ENCODE measurements around the gene VTI1A. TPM values are rescaled to one million over a fixed set of nuclear protein-coding genes. Genes with fewer than 3 reads are reported as not detected.

VTI1A gene
- total RNA-seq, 1 donor from 2014 or later, result 20.5 TPM

DNA sequence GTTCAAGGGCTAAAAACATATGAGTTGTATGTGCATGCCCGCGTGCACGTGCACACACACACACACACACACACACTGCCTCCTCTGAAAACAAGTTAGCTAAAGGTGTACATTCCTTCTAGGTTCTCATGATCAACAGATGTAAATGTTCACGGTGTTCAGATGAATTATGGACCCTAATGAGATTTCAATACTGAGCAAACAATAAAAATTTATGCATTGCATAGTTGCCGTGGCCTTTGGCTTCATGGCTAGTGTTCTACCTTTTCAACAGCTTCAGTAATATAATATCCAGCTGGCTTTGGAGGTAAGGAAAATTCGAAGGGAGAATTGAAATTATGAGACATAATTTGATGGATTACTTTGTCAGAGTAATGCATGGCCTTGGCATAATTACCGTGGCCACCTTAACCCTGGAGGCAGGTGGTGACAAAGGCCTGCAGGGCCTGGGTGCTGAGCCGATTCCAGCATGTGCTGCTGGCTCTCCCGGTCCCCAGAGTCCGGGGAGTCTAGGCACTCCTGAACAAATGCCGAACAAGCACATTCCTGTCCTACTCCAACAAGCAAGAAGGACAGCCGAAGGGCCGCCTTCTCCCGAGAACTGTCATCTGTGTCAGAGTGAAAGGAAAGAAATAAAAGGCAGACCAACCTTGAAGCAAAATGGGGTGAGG is 336.5 kb downstream of the VTI1A start:
- DNase-seq (ENCODE audit: low spot score), result no peak
- intact Hi-C loops (cut with DNase I), result no loop called here

DNA sequence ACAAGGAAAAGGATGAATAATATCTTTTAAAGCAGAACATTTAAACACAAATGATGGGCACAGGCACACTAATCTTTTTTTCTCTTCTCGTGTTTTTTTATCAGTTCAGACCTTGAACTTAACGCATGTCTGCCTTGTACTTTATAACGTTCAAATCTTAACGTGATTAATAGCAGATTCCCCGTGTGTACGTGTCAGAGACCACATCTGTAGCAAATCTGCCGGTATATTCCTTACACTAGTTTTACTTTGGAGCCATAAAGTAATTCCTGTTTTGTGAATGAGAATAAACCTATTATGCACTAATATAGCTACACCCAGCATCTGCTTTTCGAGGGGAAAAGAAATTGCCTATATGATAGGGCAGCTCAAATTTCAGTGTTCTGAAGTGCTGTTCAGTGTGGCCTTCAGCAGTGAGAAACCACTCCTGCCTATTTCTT is 337.0 kb downstream of the VTI1A start:
- intact Hi-C loops (cut with DNase I), result no loop called here
- no peak for DNase-seq (ENCODE audit: low spot score)

DNA sequence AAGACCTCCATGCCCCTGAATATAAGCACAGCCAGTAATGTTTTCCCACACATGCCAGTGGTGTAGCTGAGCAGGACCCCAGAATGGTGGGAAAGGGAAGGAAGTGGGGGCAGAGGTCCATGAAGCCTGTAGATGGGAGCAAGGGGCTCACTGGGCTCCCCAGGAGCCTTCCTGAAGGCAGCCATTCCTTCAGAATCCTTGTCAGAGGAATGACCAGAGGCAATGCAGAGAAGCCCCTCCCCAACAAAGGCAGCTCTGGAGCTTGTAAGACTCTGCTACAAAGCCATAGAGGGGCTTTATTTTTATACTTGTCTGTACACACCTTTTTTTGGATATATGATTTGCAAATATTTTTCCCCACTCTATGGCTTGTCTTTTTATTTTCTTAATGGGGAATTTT is 338.1 kb downstream of the VTI1A start:
- intact Hi-C loops (cut with DNase I), result no loop called here
- no peak for DNase-seq (ENCODE audit: low spot score)

DNA sequence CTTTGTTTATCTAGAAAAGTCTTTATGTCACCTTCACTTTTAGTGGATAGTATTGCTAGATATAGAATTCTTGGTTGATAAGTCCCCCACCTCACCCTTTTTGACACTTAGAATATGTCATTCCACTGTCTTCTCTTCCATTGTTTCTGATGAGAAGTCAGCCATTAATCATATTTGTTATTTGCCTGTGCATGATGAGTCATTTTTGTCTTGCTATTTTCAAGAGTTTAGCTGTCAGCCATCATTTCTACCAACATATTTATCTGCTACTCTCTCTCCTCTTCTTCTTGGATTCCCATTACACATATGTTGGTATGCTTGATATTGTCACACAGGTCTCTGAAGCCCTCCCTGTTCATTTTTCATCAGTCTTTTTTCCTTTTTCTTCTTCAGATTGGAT is 342.2 kb downstream of the VTI1A start:
- intact Hi-C loops (cut with DNase I), result no loop called here

DNA sequence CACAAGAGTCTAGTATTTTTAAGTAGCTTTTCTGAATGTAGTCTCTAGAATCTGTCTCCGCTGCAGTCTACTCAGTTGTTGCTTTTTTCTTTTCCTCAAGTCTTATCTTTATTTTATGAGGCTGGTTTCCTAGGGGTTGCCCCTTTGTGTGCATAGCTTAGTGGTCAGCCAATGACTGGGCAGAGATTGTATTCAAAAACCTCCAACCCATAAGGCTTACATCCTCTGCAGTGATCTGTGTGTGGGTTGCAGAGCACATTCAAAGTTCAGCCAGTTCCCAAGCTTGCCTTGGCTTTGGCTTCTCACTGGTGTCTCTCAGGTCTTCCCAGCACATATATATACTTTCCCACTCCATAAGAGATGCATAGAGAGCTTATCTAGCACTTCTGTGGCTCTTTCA is 343.0 kb downstream of the VTI1A start:
- DNase-seq (ENCODE audit: low spot score), result no peak
- intact Hi-C loops (cut with DNase I), result no loop called here

More for the DNA sequence above, 342.2 kb downstream of the VTI1A start:
- DNase-seq (ENCODE audit: low spot score), result no peak

DNA sequence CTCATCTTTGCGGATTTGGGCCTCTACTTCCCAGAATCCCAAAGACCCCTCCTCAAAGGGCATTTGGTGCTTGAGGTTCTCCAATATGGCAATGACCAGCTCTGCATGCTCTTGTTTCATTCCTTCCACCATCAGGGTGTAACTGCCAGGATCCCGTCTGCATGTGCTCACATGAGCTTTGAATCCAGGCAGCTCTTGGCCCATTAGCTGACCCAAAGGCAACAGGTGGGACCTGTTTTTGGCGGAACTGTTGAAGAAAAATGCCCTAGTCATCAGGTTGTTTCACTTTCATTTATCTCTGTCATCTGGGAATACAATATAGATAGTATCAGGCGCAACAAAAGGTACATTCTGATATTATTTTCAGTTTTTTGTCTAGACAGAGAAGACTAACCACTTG is 343.9 kb downstream of the VTI1A start:
- DNase-seq (ENCODE audit: low spot score), result no peak
- intact Hi-C loops (cut with DNase I), result no loop called here

DNA sequence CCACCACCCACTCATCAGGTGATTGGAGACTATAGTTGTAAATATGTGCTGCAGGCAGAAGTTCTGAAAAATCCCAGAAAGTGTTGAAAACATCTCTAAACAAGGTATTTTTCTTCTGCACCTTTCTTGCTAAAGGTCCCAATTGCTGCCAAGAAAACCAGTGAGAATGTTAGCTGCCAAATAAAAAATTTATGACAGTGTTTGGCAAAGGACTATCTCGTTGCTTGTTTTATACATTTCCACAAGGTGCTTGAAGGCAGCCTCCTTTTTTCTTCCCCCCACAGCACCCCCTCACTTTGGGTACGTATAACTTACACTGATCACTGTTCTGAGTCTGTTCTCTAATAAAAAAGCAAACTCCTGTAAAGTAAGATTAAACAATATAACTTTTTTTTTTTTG is 344.4 kb downstream of the VTI1A start:
- intact Hi-C loops (cut with DNase I), result no loop called here

DNA sequence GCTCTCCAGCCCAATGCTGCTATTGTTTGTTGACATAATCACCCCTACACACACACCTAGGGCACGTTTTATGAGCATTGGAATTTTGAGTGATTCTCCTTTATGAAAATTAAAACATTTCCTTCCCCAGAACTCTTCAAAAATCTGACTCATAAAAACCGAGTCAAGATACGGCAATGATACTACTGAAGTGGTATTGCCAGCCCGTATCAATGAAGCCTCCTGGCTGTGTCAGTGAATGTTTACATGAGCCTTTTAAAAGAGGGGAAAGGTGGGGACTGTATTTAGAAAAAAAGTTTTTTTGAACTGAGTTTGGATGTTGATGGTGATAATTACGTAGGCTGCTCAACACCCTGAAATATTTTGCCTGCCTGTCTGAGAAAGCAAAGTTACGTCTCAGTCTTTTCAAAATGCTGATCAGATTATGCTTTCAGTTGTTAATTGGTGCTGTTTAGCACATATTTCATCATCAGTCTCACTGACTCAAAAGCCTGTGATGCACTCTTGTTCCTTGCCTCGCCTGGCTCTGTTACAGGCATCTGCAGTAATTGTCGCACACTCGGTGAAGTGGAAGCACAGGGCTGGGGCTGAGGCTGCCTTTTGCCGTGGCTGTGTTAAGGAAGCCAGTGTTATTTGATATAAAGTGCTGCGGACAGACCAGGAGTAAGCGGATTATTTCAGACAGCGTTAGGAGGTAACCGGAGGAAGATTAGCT is 345.6 kb downstream of the VTI1A start:
- intact Hi-C loops (cut with DNase I), result no loop called here
- no peak for DNase-seq (ENCODE audit: low spot score)

More for the DNA sequence above, 344.4 kb downstream of the VTI1A start:
- no peak for DNase-seq (ENCODE audit: low spot score)

DNA sequence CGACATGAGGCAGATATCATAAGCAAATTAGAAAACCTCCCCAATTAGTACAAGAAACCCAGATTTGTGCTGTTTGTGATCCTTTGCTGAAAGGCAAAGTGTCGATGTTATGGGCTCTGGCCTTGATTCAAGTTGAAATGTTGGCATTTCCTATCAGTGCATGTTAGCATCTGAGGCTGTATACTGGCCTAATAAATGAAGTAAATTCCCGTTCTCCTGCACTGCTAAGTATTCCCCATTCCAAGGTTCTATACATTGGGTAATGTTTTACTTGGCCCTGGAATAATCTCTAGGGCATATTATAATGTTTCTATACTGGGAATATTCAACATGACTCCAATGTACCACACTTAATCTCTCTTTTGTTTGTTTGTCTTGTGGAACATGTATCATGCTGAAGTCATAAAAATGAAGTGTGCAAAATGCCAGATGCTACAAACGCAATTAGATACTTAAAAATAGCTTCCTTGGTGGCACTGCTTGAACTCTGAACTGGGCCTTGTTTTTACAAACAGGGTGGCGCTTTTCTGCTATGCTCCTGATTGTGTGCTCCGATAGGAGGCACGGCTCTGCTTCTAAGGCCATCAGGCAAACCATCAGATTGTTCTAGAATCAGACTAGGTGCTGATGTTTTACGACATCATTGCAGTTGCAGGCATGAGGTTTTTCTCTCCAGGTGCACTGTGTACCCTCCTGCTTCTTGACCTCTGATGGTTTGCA is 346.3 kb downstream of the VTI1A start:
- intact Hi-C loops (cut with DNase I), result no loop called here
- DNase-seq (ENCODE audit: low spot score), result no peak

DNA sequence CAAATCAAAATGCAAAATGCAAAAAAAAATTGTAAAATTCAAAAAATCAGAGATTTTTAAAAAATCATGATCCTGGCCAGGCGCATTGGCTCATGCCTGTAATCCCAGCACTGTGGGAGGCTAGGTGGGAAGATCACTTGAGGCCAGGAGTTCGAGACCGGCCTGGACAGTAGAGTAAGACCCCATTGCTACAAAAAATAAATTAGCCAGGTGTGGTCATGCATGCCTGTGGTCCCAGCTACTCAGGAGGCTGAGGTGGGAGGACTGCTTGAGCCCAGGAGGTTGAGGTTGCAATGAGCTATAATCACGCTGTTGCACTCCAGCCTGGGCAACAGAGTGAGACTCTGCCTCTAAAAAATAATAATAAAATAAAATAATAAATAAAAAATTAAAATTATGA is 347.2 kb downstream of the VTI1A start:
- intact Hi-C loops (cut with DNase I), result no loop called here
- DNase-seq (ENCODE audit: low spot score), result no peak

DNA sequence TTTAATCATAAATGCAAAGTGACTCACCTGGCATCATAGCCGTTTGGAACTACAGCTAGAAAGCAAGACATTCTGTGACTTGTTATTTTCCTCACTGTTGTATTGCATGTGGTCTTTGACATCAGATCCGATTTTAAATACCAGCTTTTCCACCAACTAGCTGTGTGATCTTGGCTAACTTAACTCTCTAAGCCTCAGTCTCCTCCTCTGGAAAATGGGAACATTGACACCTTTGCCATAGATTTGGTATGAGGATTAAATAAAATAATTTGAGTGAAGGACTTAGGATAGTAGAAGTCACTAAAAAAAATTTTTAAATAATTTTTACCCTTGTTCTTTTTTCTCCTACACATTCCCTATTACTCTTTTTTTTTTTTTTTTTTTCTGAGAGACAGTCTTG is 348.1 kb downstream of the VTI1A start:
- DNase-seq (ENCODE audit: low spot score), result no peak
- intact Hi-C loops (cut with DNase I), result no loop called here

DNA sequence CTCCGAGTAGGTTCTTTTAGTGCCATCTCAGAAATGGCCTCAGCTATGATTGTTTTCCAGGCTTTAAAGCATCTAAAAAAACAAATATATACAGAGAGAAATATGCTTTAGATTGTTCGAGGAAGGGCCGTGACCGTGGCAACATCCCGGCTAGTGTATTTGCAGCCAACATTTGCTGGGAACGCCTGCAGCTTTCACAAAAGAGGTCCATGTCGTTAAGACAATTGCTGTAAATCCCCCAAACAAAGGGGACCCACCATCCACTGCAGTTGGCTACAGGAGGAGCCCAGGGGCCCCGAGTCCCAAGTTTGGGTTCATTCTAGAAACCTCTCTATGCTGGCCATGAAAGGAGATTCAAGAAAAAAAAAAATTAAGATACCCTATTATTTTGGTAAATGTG is 350.2 kb downstream of the VTI1A start:
- intact Hi-C loops (cut with DNase I), result no loop called here
- no peak for DNase-seq (ENCODE audit: low spot score)

DNA sequence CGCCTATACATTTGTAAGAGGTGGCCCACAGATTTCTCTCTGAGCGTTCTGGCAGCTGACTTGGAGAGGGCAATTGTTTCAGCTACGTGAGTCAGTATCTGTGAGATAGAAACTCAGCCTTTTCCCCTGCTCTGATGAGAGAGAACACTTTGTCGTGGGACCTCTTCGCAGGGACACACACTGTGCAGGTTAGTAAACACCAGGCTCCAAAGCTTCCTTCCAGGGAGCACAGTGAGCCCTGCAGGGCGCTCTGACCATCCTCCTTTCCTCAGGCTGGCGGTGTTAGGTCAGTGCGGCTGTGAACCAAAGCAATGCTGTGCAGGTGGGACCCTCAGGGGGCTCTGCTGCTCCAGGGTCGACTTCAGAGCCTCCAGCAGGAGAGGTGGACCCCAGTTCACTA is 350.8 kb downstream of the VTI1A start:
- no peak for DNase-seq (ENCODE audit: low spot score)
- intact Hi-C loops (cut with DNase I), result no loop called here

DNA sequence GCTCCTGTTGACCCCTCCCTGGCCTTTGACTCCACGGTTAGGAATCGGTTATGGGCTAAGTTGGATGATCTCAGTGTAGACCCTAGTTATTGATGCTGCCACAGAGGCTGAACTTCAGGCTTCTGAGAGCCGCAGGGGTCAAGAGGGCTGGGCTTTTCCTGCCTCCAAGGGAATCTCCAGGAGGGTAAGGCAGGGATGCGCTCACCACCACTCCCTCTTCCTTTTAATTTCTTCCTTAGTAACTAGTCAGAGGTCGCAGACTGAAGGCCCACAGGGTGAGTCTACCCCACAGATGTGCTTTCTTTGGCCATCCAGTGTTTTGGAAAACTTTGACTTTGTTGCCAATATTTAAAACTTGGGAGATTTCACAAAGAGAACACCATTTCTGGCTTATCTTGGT is 352.0 kb downstream of the VTI1A start:
- intact Hi-C loops (cut with DNase I), result no loop called here
- no peak for DNase-seq (ENCODE audit: low spot score)

DNA sequence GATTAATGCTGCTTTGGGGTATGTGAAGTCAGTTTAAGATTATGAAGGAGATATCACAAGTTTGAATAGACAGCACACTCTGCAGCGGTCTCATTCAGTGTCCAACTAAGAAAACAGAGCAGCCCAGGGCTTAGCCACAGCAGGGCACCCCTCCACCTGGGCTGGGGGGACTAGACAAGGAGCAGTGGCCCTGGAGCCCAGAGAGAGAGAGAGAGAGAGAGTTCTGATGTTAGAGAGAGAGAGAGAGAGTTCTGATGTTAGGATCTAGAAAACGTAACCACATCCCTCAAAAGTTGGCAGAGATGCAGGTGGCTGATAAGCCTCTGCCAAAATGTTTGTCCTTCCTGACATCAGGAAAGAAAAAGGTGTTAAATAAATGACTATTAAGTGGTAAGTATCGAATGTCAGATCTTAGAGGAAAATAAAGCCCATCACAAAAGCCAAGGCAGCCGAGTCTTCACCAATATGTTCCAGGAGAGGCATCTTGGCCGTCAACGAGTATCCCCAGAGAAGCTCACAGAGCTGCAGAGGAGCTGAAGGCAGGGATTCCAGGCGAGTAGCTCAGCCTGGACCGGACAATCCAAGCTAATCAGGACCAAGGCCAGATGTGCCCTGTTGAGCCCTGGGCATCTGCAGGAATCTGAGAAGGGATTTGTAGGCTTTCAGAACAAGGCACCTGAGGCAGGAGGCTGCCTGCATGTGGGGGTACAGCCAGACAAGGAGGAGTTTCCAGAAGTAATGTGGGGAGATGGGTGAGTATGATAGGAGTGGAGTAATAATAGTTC is 352.9 kb downstream of the VTI1A start:
- intact Hi-C loops (cut with DNase I), result no loop called here
- no peak for DNase-seq (ENCODE audit: low spot score)

DNA sequence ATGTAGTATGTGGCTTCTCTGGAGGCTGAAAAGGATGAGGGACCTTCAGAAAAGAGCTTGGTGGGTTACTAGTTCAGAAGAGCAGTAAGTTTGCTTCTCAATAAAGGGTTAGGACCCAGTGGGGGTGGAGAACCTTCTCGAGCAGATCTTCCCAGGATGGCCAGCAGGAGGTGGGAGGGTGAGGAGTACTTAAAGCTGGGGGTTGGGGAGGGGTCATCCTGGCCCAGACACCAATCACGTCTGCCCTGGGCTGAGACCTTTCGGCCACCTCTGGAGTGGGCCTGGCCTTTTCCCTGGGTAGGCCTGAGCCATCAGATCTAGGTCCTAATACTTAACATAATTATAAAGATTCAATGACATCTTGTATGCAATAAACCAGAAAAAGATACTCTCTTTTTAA is 354.0 kb downstream of the VTI1A start:
- intact Hi-C loops (cut with DNase I), result no loop called here
- no peak for DNase-seq (ENCODE audit: low spot score)

DNA sequence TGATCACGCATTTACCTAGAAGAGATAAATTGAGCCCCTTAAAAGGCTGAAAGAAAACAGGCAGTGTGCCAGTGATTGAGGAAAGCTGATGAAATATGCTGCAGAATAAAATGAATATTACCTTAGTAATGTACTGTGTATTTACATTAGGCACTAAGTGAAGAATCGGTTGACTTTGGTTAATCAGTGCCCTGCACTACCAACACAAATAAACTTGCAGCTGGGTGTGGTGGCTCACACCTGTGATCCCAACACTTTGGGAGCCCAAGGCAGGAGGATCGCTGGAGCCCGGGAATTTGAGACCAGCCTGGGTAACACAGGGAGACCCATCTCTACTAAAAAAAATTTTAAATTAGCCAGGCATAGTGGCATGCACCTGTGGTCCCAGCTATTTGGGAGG is 354.7 kb downstream of the VTI1A start:
- intact Hi-C loops (cut with DNase I), result no loop called here
- DNase-seq (ENCODE audit: low spot score), result no peak

DNA sequence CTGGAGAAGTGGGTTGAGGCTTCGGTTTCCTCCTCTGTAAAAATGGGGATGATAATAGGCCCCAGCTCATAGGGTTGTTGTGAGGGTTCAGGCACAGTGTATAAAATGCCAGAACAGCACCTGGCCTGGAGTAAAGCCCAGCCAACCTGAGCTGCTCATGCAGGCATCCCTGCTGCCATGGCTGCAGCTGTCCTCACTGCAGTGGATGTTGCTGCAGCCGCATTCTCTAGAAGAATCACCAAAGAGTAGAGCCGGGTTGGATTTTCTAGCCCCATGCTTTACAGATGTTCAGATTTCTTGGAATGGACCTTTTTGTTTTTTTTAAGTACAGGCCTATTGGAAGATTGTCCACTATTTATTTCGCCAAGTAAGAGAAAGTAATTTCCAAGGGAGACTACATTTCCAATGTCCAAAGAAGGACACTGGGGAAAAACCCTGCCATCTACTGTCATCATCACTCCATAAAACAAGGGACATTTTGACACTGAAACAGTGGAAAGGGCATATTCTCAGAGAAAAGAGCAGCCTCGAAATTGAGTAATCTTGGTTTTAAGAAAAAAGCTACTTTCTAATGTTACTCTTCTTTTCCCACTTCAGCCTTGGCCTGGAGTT is 355.5 kb downstream of the VTI1A start:
- DNase-seq (ENCODE audit: low spot score), result no peak
- intact Hi-C loops (cut with DNase I), result no loop called here

DNA sequence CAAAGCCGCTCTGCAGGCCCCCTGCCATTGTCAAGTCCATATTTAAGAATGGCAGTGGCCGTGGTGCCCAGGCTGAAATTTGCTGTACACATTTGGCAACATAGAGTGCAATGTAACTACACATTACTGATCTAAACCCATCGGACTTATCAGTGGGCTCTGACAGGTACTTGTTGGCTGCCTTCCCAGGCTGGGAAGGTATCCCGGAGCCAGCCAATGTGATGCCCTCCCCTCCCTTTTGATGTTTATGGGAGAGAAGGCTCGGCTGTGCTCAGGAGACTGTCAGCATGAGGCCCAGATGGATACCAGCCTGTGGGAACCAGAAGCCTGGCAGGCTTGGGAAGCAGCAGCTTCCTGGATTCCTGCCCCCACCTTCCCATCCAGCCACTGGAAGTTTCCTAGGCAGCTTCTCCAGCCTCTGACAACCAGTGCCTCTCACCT is 357.0 kb downstream of the VTI1A start:
- intact Hi-C loops (cut with DNase I), result no loop called here
- DNase-seq (ENCODE audit: low spot score), result no peak

DNA sequence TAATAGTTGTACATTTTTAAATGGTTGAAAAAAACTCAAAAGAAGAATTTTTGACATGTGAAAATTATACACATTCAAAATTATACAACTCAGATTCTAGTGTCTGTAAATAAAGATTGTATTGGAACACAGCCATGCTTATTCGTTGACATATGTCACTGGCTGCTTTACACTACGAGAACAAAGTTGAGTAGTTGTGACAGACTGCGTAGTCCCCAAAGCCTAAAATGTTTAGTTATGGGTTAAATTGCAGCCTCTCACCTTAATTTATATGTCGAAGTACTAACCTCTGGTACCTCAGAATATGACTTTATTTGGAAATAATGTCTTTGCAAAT is 358.2 kb downstream of the VTI1A start:
- intact Hi-C loops (cut with DNase I), result no loop called here
- DNase-seq (ENCODE audit: low spot score), result no peak

Data from cardiac septum (tissue), 1 donor.